ENCODE measurements around the gene LARP1. TPM values are rescaled to one million over a fixed set of nuclear protein-coding genes. Genes with fewer than 3 reads are reported as not detected.

LARP1 gene
- 100 to 1,000 TPM; 132 to 172 (median 158) TPM for polyA plus RNA-seq (ENCODE audit: insufficient read length in 3 of 3)
- long read RNA-seq, donor 1, partial matches to known transcripts: 75 of 76 reads
- long read RNA-seq, donor 1, other reads (novel, unspliced or antisense): 0 of 76 reads
- long read RNA-seq, donor 2, partial matches to known transcripts: 13 of 13 reads
- long read RNA-seq, donor 2, other reads (novel, unspliced or antisense): 0 of 13 reads
- long read RNA-seq, donor 3, partial matches to known transcripts: 0 of 2 reads
- long read RNA-seq, donor 3, other reads (novel, unspliced or antisense): 0 of 2 reads
- long read RNA-seq, donor 4, partial matches to known transcripts: 0 of 1 reads
- long read RNA-seq, donor 4, other reads (novel, unspliced or antisense): 0 of 1 reads
- long read RNA-seq, donor 5, partial matches to known transcripts: 0 of 3 reads
- long read RNA-seq, donor 5, other reads (novel, unspliced or antisense): 0 of 3 reads
- long read RNA-seq, donor 6, partial matches to known transcripts: 0 of 3 reads
- long read RNA-seq, donor 6, other reads (novel, unspliced or antisense): 0 of 3 reads
- long read RNA-seq, donor 7, partial matches to known transcripts: 12 of 20 reads
- long read RNA-seq, donor 7, other reads (novel, unspliced or antisense): 0 of 20 reads
- long read RNA-seq, donor 8, partial matches to known transcripts: 0 of 3 reads
- long read RNA-seq, donor 8, other reads (novel, unspliced or antisense): 0 of 3 reads
- long read RNA-seq, donor 9, partial matches to known transcripts: 5 of 10 reads
- long read RNA-seq, donor 9, other reads (novel, unspliced or antisense): 0 of 10 reads
- long read RNA-seq, donor 10, partial matches to known transcripts: 21 of 23 reads
- long read RNA-seq, donor 10, other reads (novel, unspliced or antisense): 0 of 23 reads
- long read RNA-seq, donor 11, transcript LARP1-214 (2 exons, 287 nt): major isoform, 6 of 6 reads
- long read RNA-seq, donor 11, partial matches to known transcripts: 0 of 6 reads
- long read RNA-seq, donor 11, other reads (novel, unspliced or antisense): 0 of 6 reads
- long read RNA-seq, donor 12, partial matches to known transcripts: 0 of 11 reads
- long read RNA-seq, donor 12, other reads (novel, unspliced or antisense): 7 of 11 reads
- long read RNA-seq, donor 13, partial matches to known transcripts: 5 of 7 reads
- long read RNA-seq, donor 13, other reads (novel, unspliced or antisense): 0 of 7 reads
- long read RNA-seq, donor 14, transcript LARP1-214 (2 exons, 287 nt): major isoform, 15 of 76 reads
- long read RNA-seq, donor 14, partial matches to known transcripts: 58 of 76 reads
- long read RNA-seq, donor 14, other reads (novel, unspliced or antisense): 0 of 76 reads
- long read RNA-seq, donor 15, partial matches to known transcripts: 5 of 13 reads
- long read RNA-seq, donor 15, other reads (novel, unspliced or antisense): 6 of 13 reads
- long read RNA-seq, donor 16, partial matches to known transcripts: 0 of 2 reads
- long read RNA-seq, donor 16, other reads (novel, unspliced or antisense): 0 of 2 reads

DNA sequence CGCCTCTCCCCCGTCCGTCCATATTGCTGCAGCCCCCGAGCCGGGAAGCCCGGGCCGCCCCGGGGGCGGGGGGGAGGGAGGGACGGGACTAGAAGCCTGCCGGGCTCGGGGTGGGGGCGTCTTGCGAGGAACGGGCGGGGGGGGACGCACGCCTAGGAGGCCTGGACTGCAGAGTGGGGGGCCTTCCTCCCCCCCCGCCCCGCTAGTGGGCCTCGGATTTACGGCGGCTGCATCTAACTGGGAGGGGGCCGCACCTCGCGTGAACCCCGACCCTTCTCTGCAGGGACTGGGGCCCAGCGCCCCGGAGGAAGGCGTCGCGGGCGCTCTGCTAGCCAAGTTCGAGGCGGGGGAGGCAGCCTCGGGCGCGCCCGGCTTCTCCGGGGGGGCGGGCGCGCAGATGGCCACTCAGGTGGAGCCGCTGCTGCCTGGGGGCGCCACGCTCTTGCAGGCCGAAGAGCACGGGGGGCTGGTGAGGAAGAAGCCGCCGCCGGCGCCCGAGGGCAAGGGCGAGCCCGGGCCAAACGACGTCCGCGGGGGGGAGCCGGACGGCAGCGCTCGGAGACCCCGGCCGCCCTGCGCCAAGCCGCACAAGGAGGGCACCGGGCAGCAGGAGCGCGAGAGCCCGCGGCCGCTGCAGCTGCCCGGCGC, at the start of gene LARP1:
LARP1 (plus strand) TSS at position 17 of the 648 bp plus-strand sequence; CDS start at position 398, 381 bp downstream.
- no peak for DNase-seq

DNA sequence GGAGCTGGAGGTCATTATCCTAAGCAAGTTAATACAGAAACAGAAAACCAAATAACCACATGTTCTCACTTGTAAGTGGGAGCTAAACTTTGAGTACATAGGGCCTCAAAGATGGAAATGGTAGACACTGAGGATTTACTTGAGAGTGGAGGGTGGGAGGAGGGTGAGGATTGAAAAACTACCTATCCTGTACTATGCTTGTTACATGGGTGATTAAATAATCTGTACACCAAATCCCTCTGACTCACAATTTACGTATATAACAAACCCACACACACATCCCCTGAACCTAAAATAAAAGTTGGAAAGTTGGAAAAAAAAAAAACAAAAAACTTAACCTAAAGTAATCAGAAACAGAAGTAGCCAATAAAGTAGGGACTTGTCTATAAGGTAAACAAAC, 48.8 kb upstream of the LARP1 start:
- no peak for DNase-seq

DNA sequence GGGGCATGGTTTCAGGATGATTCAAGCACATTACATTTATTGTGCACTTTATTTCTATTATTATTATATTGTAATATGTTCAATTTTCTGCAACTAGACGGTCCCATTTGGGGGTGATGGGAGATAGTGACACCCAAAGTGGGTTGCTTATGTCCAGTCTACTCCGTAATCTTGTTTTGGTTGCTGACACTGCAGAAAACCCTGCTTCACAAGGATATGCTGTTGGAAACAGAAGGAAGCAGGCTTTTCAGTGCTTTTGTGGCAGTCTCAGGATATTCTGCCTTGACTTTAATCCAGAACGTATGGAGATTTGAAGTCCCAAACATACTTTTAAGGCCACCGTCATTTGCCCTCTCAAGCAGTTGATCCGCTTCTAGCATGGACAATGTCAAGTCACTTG, 47.5 kb upstream of the LARP1 start:
- DNase-seq: no peak

- no peak for DNase-seq
Observed at GRCh38 chr5:154708207-154708606, 47.0 kb upstream of the LARP1 start.

DNA sequence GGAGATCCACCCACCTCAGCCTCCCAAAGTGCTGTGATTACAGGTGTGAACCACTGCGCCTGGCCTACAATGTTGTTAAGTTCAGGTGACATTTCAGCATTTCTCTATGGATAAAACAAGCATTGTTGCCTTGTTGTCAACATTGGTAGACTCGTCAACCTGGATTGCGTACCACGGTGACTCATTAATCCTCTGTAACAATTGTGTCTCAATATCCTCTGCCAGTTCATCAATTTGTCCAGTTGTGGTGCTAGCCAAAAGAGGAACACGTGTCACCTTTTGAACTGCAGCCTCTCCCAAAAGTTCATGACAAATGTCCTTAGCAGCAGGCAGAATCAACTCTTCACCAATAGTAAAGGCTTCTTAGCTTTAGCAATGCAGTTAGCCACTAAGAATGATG, 46.3 kb upstream of the LARP1 start:
- DNase-seq: no peak

DNA sequence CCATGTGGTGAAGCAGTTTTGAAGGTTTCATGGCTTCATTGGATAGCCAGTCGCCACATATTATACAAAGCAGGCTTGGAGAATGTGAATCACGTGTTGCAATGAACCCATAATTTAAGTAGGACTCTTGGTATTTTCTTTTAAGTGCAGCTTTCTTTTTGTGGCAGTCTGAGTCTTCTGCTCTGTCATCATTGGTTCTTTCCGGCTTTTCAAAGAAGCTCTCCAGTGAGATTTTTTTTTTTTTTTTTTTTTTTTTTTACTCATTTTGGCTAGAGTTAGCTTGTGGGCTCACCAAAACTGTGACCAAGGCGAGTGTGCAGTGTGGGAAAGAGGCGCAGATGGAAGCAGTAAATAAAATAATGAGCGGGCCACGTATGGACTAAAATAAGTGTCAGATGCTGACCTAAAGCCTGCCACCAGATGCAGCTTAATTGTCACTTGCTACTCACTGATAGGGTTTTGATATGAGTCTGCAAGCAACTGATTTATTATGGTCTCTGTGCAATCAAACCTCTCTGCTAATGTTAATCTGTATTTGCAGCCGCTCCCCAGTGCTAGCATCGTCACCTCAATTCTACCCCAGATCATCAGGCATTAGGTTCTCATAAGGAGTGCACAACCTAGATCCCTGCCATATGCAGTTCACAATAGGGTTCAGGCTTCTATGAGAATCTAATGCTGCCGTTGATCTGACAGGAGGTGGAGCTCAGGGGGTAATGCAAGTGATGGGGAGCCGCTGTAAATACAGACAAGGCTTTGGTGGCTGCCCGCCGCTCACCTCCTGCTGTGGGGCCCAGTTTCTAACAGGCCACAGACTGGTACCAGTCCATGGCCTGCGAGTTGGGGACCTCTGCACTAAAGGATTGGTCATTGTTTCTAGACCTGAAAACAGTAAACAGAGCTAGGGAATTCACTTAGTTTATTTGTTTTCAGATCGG, 45.5 kb upstream of the LARP1 start:
- DNase-seq: no peak

- DNase-seq: no peak
Observed at GRCh38 chr5:154712518-154713437, 42.4 kb upstream of the LARP1 start.

DNA sequence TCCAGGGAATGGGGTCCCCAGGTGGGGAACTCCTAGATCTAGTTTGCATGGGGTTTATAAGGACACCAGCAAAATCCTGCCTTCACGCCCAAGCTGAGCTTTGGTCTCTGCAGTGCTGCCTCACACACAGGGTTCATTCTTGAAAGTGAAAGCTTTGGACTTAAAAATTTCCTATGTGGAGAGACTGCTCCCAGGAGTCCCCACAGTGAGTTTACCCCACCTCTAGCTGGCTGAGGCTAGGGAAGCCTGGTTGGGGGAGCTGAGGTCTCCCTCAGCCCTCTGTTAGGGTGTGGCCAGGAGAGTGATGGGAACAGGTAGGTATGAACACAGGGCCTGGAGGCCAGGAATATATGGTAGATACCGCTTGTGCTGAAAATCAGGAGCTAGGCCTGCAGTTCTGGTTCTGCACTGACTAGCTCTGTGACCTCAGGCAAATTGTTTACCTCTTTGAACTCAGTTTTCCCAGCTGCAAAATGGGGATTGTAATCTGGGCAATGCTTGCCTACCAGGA, 41.5 kb upstream of the LARP1 start:
- no peak for DNase-seq

GRCh38 chr5:154714266-154714986, 40.8 kb upstream of the LARP1 start:
- DNase-seq: no peak

GRCh38 chr5:154721481-154722058, 33.6 kb upstream of the LARP1 start:
- no peak for DNase-seq

DNA sequence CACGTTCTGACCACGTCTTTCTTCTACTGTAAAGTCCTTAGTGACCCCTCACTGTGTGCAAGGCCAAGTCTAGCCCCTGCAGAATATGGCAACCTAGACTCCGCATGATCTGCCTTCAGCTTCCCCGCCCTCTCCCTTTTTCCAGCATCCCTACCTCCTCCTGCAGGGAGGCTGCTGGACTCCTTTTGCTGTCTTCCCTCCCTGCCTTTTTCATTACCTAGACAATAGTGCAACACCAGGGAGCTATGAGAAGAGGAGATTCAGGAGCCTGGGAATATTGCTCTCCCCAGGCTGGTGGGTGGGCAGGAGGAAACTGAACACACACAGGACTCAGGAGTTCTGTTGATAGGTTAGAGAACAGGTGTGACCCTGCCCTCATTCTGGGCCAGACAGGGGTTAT, 33.1 kb upstream of the LARP1 start:
- DNase-seq: no peak

DNA sequence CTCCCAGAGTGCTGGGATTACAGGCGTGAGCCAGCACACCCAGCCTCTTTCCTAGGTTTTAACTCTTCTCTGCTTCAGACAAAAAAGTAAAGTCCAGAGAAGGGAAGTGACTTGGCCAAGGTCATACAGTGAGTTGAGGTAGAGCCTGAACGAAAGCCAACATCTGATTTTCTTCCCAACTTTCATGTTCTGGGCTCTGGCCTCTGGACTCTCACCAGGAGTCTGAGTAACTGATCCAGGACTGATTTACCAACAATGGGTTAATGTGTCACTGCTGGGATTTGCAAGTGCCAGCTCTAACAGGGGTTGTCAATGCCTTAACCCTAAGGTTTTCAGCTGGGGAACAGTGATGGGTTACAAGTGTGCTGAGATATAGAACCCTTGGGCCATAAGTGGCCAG, 32.2 kb upstream of the LARP1 start:
- DNase-seq: no peak

GRCh38 chr5:154723740-154724505, 31.3 kb upstream of the LARP1 start:
- DNase-seq: no peak

DNA sequence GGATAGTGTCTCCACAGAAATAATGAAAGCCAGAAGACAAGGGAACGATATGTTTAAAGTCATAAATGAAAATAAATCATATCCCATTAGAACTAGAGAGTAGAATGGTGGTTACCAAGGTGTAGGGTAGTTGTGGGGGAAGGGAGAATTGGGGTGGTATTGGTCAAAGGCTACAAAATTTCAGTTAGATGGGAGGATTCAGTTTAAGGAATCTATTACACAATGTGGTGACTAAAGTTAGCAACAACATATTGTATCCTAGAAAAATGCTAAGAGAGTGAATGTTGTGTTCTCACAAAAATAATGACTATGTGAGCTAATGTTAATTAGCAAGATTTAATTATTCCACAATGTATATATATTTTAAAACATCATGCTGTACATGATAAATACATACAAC, 27.8 kb upstream of the LARP1 start:
- DNase-seq: no peak

DNA sequence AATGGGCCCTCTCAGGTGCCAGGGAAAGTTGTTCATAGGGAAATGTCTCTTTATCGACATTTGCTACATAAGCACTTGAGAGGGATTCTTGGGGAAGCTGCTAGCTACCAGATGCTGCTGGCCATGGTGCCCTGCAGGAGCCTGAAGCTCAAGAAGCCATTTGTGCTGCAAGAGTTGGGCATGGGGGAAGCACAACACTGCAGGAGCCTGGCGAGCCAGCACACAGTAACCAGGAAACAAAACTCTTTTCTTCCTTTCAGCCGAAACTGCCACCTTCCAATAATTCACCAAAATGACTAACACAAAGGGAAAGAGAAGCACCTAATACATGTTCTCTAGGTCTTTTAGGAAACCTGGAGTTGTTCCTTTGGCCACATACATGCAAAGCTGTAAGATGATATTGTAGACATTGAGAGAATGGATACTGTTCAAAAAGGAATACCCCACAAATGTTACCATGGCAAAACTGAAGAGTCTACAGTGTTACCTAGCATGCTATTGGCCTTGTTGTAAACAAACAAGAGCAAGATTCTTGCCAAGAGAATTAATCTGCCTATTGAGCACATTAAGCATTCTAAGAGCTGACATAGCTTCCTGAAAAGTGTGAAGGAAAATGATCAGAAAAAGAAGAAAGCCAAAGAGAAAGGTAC, 26.1 kb upstream of the LARP1 start:
- DNase-seq: no peak

GRCh38 chr5:154729613-154730012, 25.6 kb upstream of the LARP1 start:
- no peak for DNase-seq
